ENCODE measurements around the gene SSBP4. TPM values are rescaled to one million over a fixed set of nuclear protein-coding genes. Genes with fewer than 3 reads are reported as not detected.

SSBP4 gene
- total and polyA plus RNA-seq, 2 experiments from 2014 or later = 44.4 to 52.0 TPM

GRCh38 chr19:18426416-18426767, 7.2 kb downstream of the SSBP4 start:
- Mint-ChIP-seq H3K36me3 (ENCODE audit: low read depth) (no peaks in the 10 kb centered on the region), H3K4me1 (peaks cover 26% of the 10 kb centered on the region), H3K27me3 (ENCODE audit: insufficient read depth, low read depth, poor library complexity) (peaks cover 18% of the 10 kb centered on the region), H3K27ac (no peak overlapping the region), H3K4me3 (no peak overlapping the region), H3K9me3 (no peaks in the 10 kb centered on the region)
- H3K79me2 ChIP-seq (replicated peaks; ENCODE audit: insufficient read depth) = no peaks in the 10 kb centered on the region
- peaks cover 6% of the 10 kb centered on the region; the same call in 1 of the 2 replicates for H4K20me1 ChIP-seq (replicated peaks; ENCODE audit: insufficient read depth)
- H3K36me3 ChIP-seq (ENCODE audit: insufficient read depth) = no peaks in the 10 kb centered on the region
- no peaks in the 10 kb centered on the region; the same call in 1 of the 2 replicates for H3F3A ChIP-seq (replicated peaks; ENCODE audit: low read depth)
- H2AFZ ChIP-seq = no peak overlapping the region
- peaks cover 3% of the 10 kb centered on the region; the same call in 1 of the 2 replicates for H3K27me3 ChIP-seq (ENCODE audit: insufficient read depth)
- TF ChIP-seq REST (IDR thresholded peaks at IDR 0.05; ENCODE audit: unreplicated experiment) (no peak), ZNF114 (CRISPR knock-in tag; IDR thresholded peaks at IDR 0.05) (no peak), EZH2phosphoT487 (IDR thresholded peaks at IDR 0.05; ENCODE audit: unreplicated experiment) (no peak)
- H3K4me1 ChIP-seq (ENCODE audit: insufficient read depth) = peaks cover 30% of the 10 kb centered on the region; the same call in 1 of the 2 replicates
- no peak for DNase-seq (ENCODE audit: low spot score)
- no peaks in the 10 kb centered on the region for H3K9me2 ChIP-seq (ENCODE audit: insufficient read depth)
- no peak overlapping the region for H3K4me2 ChIP-seq
- H3K27ac ChIP-seq (ENCODE audit: low read depth) = no peak overlapping the region
- H3K4me3 ChIP-seq = no peak overlapping the region
- no peak for ATAC-seq

GRCh38 chr19:18427080-18427742, 8.0 kb downstream of the SSBP4 start:
- no peak for DNase-seq (ENCODE audit: low spot score)
- no peak overlapping the region for H3K27ac Mint-ChIP-seq

More at GRCh38 chr19:18427080-18427742, 8.0 kb downstream of the SSBP4 start:
- H3K4me1 Mint-ChIP-seq = peaks cover 29% of the 10 kb centered on the region
- Histone ChIP-seq H3F3A (replicated peaks; ENCODE audit: low read depth) (peaks cover 3% of the 10 kb centered on the region; the same call in 1 of the 2 replicates), H2AFZ (no peak overlapping the region), H3K36me3 (ENCODE audit: insufficient read depth) (no peaks in the 10 kb centered on the region), H3K27me3 (ENCODE audit: insufficient read depth) (no peaks in the 10 kb centered on the region), H3K9me2 (ENCODE audit: insufficient read depth) (no peaks in the 10 kb centered on the region), H3K27ac (ENCODE audit: low read depth) (no peak overlapping the region), H3K79me2 (replicated peaks; ENCODE audit: insufficient read depth) (no peaks in the 10 kb centered on the region), H3K4me2 (no peak overlapping the region), H4K20me1 (replicated peaks; ENCODE audit: insufficient read depth) (peaks cover 6% of the 10 kb centered on the region; the same call in 1 of the 2 replicates), H3K4me3 (no peak overlapping the region), H3K4me1 (ENCODE audit: insufficient read depth) (peaks cover 36% of the 10 kb centered on the region; the same call in 1 of the 2 replicates)
- peaks cover 12% of the 10 kb centered on the region for H3K27me3 Mint-ChIP-seq (ENCODE audit: insufficient read depth, low read depth, poor library complexity)
- H3K9me3 Mint-ChIP-seq = no peaks in the 10 kb centered on the region
- ATAC-seq = no peak
- no peak for TF ChIP-seq CTCF (conservative IDR thresholded peaks at IDR 0.05; ENCODE audit: low read depth in 2 of 2)
- no peaks in the 10 kb centered on the region for H3K36me3 Mint-ChIP-seq (ENCODE audit: low read depth)
- no peak overlapping the region for H3K4me3 Mint-ChIP-seq
